ENCODE measurements around the gene PTPRM. TPM values are rescaled to one million over a fixed set of nuclear protein-coding genes. Genes with fewer than 3 reads are reported as not detected.

The PTPRM gene
- total and polyA plus RNA-seq, 2 donors (not counting 3 experiments of a cell fraction or from before 2014, with no cell fraction given) = 37.4 to 43.7 TPM

- Histone ChIP-seq H4K20me1 (replicated peaks; ENCODE audit: control insufficient read depth, extremely low read depth, insufficient read depth, low read length) (no peaks in the 10 kb centered on the region), H3K9me3 (replicated peaks; ENCODE audit: control insufficient read depth, insufficient read depth, low read length) (no peaks in the 10 kb centered on the region), H3K27ac (ENCODE audit: insufficient read depth, low read depth, low read length) (no peak overlapping the region), H3K4me2 (ENCODE audit: insufficient read depth, low read length) (no peak overlapping the region), H3K4me1 (ENCODE audit: control insufficient read depth, extremely low read depth, insufficient read depth, low read length) (no peaks in the 10 kb centered on the region), H3K27me3 (ENCODE audit: control insufficient read depth in 2 of 2, insufficient read depth in 2 of 2, low read length in 2 of 2) (peaks cover 0 to 4% of the 10 kb centered on the region in 2 experiments), H3K79me2 (ENCODE audit: control insufficient read depth, insufficient read depth, low read length) (no peaks in the 10 kb centered on the region), H3K9ac (replicated peaks; ENCODE audit: extremely low read depth, insufficient read depth, low read length) (no peak overlapping the region), H3K4me3 (replicated peaks in 1 of 3; ENCODE audit: insufficient read depth in 1 of 3, low read depth in 1 of 3, low read length in 3 of 3) (no peak overlapping the region), H2AFZ (ENCODE audit: low read depth, low read length) (no peak overlapping the region), H3K9me1 (replicated peaks; ENCODE audit: control insufficient read depth, extremely low read depth, insufficient read depth, low read length) (no peaks in the 10 kb centered on the region), H3K36me3 (ENCODE audit: control insufficient read depth in 2 of 2, extremely low read depth in 1 of 2, insufficient read depth in 2 of 2, low read length in 2 of 2) (no peaks in the 10 kb centered on the region)
- no TSS peak for BruUV-seq (replicated peaks)
- ChIA-PET POLR2A (no interaction called here), CTCF (interaction anchor here (0.9 to 1.6 kb wide), 2 partner anchors 8 to 13 kb away, joined by 4 read pairs; no protein-coding TSS in a partner anchor)
- TF ChIP-seq POLR2AphosphoS5 (IDR thresholded peaks at IDR 0.05; ENCODE audit: insufficient read depth, low read depth, low read length) = no peak
- TF ChIP-seq FOS (IDR thresholded peaks at IDR 0.05; ENCODE audit: borderline replicate concordance, insufficient read depth, low read length) = no peak
- no peak for TF ChIP-seq MYC (IDR thresholded peaks at IDR 0.05; ENCODE audit: low read depth, low read length)
- TF ChIP-seq, protein P1, sequence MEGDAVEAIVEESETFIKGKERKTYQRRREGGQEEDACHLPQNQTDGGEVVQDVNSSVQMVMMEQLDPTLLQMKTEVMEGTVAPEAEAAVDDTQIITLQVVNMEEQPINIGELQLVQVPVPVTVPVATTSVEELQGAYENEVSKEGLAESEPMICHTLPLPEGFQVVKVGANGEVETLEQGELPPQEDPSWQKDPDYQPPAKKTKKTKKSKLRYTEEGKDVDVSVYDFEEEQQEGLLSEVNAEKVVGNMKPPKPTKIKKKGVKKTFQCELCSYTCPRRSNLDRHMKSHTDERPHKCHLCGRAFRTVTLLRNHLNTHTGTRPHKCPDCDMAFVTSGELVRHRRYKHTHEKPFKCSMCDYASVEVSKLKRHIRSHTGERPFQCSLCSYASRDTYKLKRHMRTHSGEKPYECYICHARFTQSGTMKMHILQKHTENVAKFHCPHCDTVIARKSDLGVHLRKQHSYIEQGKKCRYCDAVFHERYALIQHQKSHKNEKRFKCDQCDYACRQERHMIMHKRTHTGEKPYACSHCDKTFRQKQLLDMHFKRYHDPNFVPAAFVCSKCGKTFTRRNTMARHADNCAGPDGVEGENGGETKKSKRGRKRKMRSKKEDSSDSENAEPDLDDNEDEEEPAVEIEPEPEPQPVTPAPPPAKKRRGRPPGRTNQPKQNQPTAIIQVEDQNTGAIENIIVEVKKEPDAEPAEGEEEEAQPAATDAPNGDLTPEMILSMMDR (IDR thresholded peaks at IDR 0.05; ENCODE audit: extremely low read depth in 1 of 2, insufficient read depth in 1 of 2, low read depth in 1 of 2, low read length in 2 of 2) = no peak
- TF ChIP-seq GATA2 (IDR thresholded peaks at IDR 0.05; ENCODE audit: insufficient read depth, insufficient read length, low read depth, low read length) = no peak
- no peak for TF ChIP-seq EZH2 (IDR thresholded peaks at IDR 0.05; ENCODE audit: borderline replicate concordance, low read depth, low read length, severe bottlenecking)
- no peak for TF ChIP-seq POLR2A (IDR thresholded peaks at IDR 0.05; ENCODE audit: low read depth, low read length)
- TF ChIP-seq MAX (IDR thresholded peaks at IDR 0.05; ENCODE audit: insufficient read depth, insufficient read length) = no peak
- no peak for TF ChIP-seq JUN (IDR thresholded peaks at IDR 0.05; ENCODE audit: borderline replicate concordance, insufficient read depth, insufficient read length, low read depth)
- no peak for FAIRE-seq
- DNase-seq (ENCODE audit: low read depth, low spot score) = no peak
- intact Hi-C loops (cut with micrococcal nuclease) = no loop called here
- dilution Hi-C loops (cut with MboI; ENCODE audit: extremely low pct_ligation_motif_present, low sequenced_read_pairs) = no loop called here
Measured at GRCh38 chr18:8373486-8373885, 806.4 kb downstream of the PTPRM start.

Measured in endothelial cell of umbilical vein (primary cell).